Mesodermal cell (in vitro differentiated cells): ENCODE measurements around the gene ZNF488.
"Not testable (repeated sequence)": the region's sequence is repeated elsewhere in the genome, so short reads cannot be mapped to it uniquely, and the experiment has no call there.

Experiments used
- H3K27ac ChIP-seq: 2 replicates; pipeline ENCODE4 v1.7.0; 2013; ENCODE audit warnings: mild to moderate bottlenecking, low read depth, low read length, moderate library complexity; ENCODE audit not compliant: severe bottlenecking
- H3K36me3 ChIP-seq: 2 replicates; pipeline ENCODE4 v1.7.1; 2013; ENCODE audit warnings: mild to moderate bottlenecking, low read length, moderate library complexity; ENCODE audit not compliant: control insufficient read depth, insufficient read depth
- H3K4me1 ChIP-seq: one replicate; pipeline ENCODE4 v1.7.1; 2013; ENCODE audit warnings: mild to moderate bottlenecking, low read length; ENCODE audit not compliant: insufficient read depth, control insufficient read depth, poor library complexity, severe bottlenecking
- H3K4me3 ChIP-seq: 2 replicates; pipeline ENCODE4 v1.7.0; 2013; ENCODE audit warnings: low read length, control low read depth, mild to moderate bottlenecking; ENCODE audit not compliant: insufficient read depth, poor library complexity, severe bottlenecking; ENCODE audit errors: extremely low read depth
- H3K9me3 ChIP-seq: 2 replicates; pipeline ENCODE4 v1.7.1; 2013; ENCODE audit warnings: mild to moderate bottlenecking, low read length, moderate library complexity; ENCODE audit not compliant: control insufficient read depth
- WGBS, 2 experiments: methylation state at CpG; one replicate each; pipeline ENCODE4 v1.1.5; 2013; ENCODE audit warnings: missing lambda C conversion rate in 2 of 2; ENCODE audit not compliant: insufficient coverage in 2 of 2; 5-methylcytosine and 5-hydroxymethylcytosine counted together

ZNF488 gene

GRCh38 chr10:47416305-47417218 is 32.5 kb upstream of the ZNF488 start:
- WGBS, 2 experiments: 93% methylated on average over 3 to 6 of the region's 6 CpGs
- not testable (repeated sequence) for H3K27ac ChIP-seq, H3K9me3 ChIP-seq, H3K36me3 ChIP-seq, H3K4me3 ChIP-seq
- peaks cover 17% of the 10 kb centered on the region for H3K4me1 ChIP-seq

GRCh38 chr10:47415520-47416304 is 31.6 kb upstream of the ZNF488 start:
- WGBS, 2 experiments: 92 to 98% methylated on average over 5 to 6 of the region's 6 CpGs
- Histone ChIP-seq H3K27ac (no peak overlapping the region), H3K4me1 (peaks cover 9% of the 10 kb centered on the region), H3K4me3 (no peak overlapping the region), H3K9me3 (no peaks in the 10 kb centered on the region), H3K36me3 (no peaks in the 10 kb centered on the region)

GRCh38 chr10:47414752-47415519 is 30.8 kb upstream of the ZNF488 start:
- H3K9me3 ChIP-seq: no peaks in the 10 kb centered on the region
- H3K4me1 ChIP-seq: peaks cover 8% of the 10 kb centered on the region
- no peaks in the 10 kb centered on the region for H3K36me3 ChIP-seq
- WGBS, 2 experiments: 84 to 92% methylated on average over 14 to 17 of the region's 19 CpGs
- H3K4me3 ChIP-seq: no peak overlapping the region
- H3K27ac ChIP-seq: no peak overlapping the region

GRCh38 chr10:47414227-47414592 is 30.1 kb upstream of the ZNF488 start:
- 71 to 100% methylated on average over 2 of the region's 2 CpGs for WGBS, 2 experiments
- Histone ChIP-seq H3K27ac (no peak overlapping the region), H3K4me3 (no peak overlapping the region), H3K4me1 (peaks cover 8% of the 10 kb centered on the region), H3K9me3 (no peaks in the 10 kb centered on the region), H3K36me3 (no peaks in the 10 kb centered on the region)

- H3K4me1 ChIP-seq: peaks cover 8% of the 10 kb centered on the region
- whole genome bisulfite sequencing, 2 experiments: 89 to 91% methylated on average over 12 to 13 of the region's 14 CpGs
- H3K27ac ChIP-seq: no peak overlapping the region
- no peaks in the 10 kb centered on the region for H3K9me3 ChIP-seq
- H3K36me3 ChIP-seq: no peaks in the 10 kb centered on the region
- no peak overlapping the region for H3K4me3 ChIP-seq
These were observed 29.6 kb upstream of the ZNF488 start for GRCh38 chr10:47413531-47414226.

- H3K4me3 ChIP-seq: no peak overlapping the region
- no peaks in the 10 kb centered on the region for H3K36me3 ChIP-seq
- H3K27ac ChIP-seq: no peak overlapping the region
- WGBS, 2 experiments: 90 to 97% methylated on average over 2 of the region's 2 CpGs
- no peaks in the 10 kb centered on the region for H3K9me3 ChIP-seq
- peaks cover 8% of the 10 kb centered on the region for H3K4me1 ChIP-seq
These were observed 28.8 kb upstream of the ZNF488 start for GRCh38 chr10:47412869-47413268.

GRCh38 chr10:47412177-47412730 is 28.2 kb upstream of the ZNF488 start:
- Histone ChIP-seq H3K4me1 (peaks cover 11% of the 10 kb centered on the region), H3K36me3 (no peaks in the 10 kb centered on the region), H3K27ac (no peak overlapping the region), H3K4me3 (no peak overlapping the region), H3K9me3 (no peaks in the 10 kb centered on the region)
- WGBS, 2 experiments: 93 to 95% methylated on average over 2 to 4 of the region's 5 CpGs

- no peaks in the 10 kb centered on the region for H3K9me3 ChIP-seq
- no peak overlapping the region for H3K4me3 ChIP-seq
- WGBS, 2 experiments: 75% methylated on average over 4 of the region's 4 CpGs; no CpG with 5 or more reads in 1 of the 2 experiments
- H3K4me1 ChIP-seq: peaks cover 19% of the 10 kb centered on the region
- H3K27ac ChIP-seq: no peak overlapping the region
- H3K36me3 ChIP-seq: no peaks in the 10 kb centered on the region
These were observed 26.8 kb upstream of the ZNF488 start for GRCh38 chr10:47410862-47411261.

GRCh38 chr10:47410271-47410670 is 26.2 kb upstream of the ZNF488 start:
- no peaks in the 10 kb centered on the region for H3K36me3 ChIP-seq
- 97 to 100% methylated on average over 3 of the region's 4 CpGs for WGBS, 2 experiments
- no peak overlapping the region for H3K4me3 ChIP-seq
- no peaks in the 10 kb centered on the region for H3K9me3 ChIP-seq
- peaks cover 19% of the 10 kb centered on the region for H3K4me1 ChIP-seq
- no peak overlapping the region for H3K27ac ChIP-seq

- Histone ChIP-seq H3K4me1 (peaks cover 19% of the 10 kb centered on the region), H3K4me3 (no peak overlapping the region), H3K27ac (no peak overlapping the region), H3K9me3 (no peaks in the 10 kb centered on the region), H3K36me3 (no peaks in the 10 kb centered on the region)
- WGBS, 2 experiments: 89 to 92% methylated on average over 2 to 3 of the region's 3 CpGs
These were observed 25.8 kb upstream of the ZNF488 start for GRCh38 chr10:47409866-47410256.
